SW480 (cell line): ENCODE data around the gene DPM2.

Source experiments
- DNase-seq: peaks from one replicate; pipeline ENCODE4 v3.0.0-alpha.2; 2016; ENCODE audit warnings: low spot score

The DPM2 gene

GRCh38 chr9:127937388-127938297 lies at the start of gene DPM2:
DPM2 (minus strand) TSS chr9:127937854; CDS start chr9:127937820, 34 bp downstream.
- DNase-seq: peak; percentile 84

- no peak for DNase-seq
Observed at GRCh38 chr9:127987103-127987614, 49.5 kb upstream of the DPM2 start.

- no peak for DNase-seq
Observed at GRCh38 chr9:127985011-127985410, 47.4 kb upstream of the DPM2 start.

- no peak for DNase-seq
Observed at GRCh38 chr9:127983847-127984289, 46.2 kb upstream of the DPM2 start.

GRCh38 chr9:127982912-127983311 lies 45.3 kb upstream of the DPM2 start:
- DNase-seq: no peak

GRCh38 chr9:127981559-127982121 lies 44.0 kb upstream of the DPM2 start:
- no peak for DNase-seq

GRCh38 chr9:127980706-127981558 lies 43.3 kb upstream of the DPM2 start, which contains the start of gene EEIG1:
EEIG1 (minus strand) TSS chr9:127980989; CDS start chr9:127980137, 852 bp downstream.
- peak; percentile 88 for DNase-seq

- DNase-seq: peak; percentile 54
Observed at GRCh38 chr9:127980060-127980705, 42.5 kb upstream of the DPM2 start.

- peak; percentile 52 for DNase-seq
Observed at GRCh38 chr9:127979333-127980059, 41.8 kb upstream of the DPM2 start.

- no peak for DNase-seq
Observed at GRCh38 chr9:127979015-127979332, 41.3 kb upstream of the DPM2 start.

- DNase-seq: peak; percentile 52
Observed at GRCh38 chr9:127977884-127978647, 40.4 kb upstream of the DPM2 start.

GRCh38 chr9:127977009-127977883 lies 39.6 kb upstream of the DPM2 start:
- no peak for DNase-seq

- no peak for DNase-seq
Observed at GRCh38 chr9:127976498-127976897, 38.8 kb upstream of the DPM2 start.

- DNase-seq: no peak
Observed at GRCh38 chr9:127975376-127976315, 38.0 kb upstream of the DPM2 start.

GRCh38 chr9:127974769-127975261 lies 37.2 kb upstream of the DPM2 start:
- DNase-seq: no peak

- DNase-seq: no peak
Observed at GRCh38 chr9:127974001-127974768, 36.5 kb upstream of the DPM2 start.
